ENCODE measurements around the gene MIA3.

GRCh38 chr1:222641269-222641948, 23.5 kb downstream of the MIA3 start:
- no peak for TF ChIP-seq YY1 (IDR thresholded peaks at IDR 0.05; ENCODE audit: insufficient read depth, insufficient read length)
- TF ChIP-seq SUZ12 (IDR thresholded peaks at IDR 0.05; ENCODE audit: extremely low read depth, insufficient read depth, insufficient read length), result no peak
- TF ChIP-seq ZNF274 (IDR thresholded peaks at IDR 0.05; ENCODE audit: low read depth, low read length), result no peak
